ENCODE results near the gene TNFAIP8L3. TPM values are rescaled to one million over a fixed set of nuclear protein-coding genes. Genes with fewer than 3 reads are reported as not detected.

Gene TNFAIP8L3
- total and polyA plus RNA-seq, 9 of the 15 experiments (the other 6 are each of a cell fraction or from before 2014, with no cell fraction given): 0.13 TPM; not detected in 8

GRCh38 chr15:51133140-51133765 lies 38.5 kb upstream of the TNFAIP8L3 start:
- Histone ChIP-seq H3K9ac (ENCODE audit: insufficient read depth in 1 of 2, low read depth in 2 of 2, low read length in 2 of 2) (no peak overlapping the region), H3K36me3 (ENCODE audit: control insufficient read depth, insufficient read depth, low read length) (no peaks in the 10 kb centered on the region), H3K9me3 (replicated peaks; ENCODE audit: control insufficient read depth, insufficient read depth, low read depth, low read length) (no peaks in the 10 kb centered on the region), H3K27ac (ENCODE audit: extremely low read depth, low read depth, low read length) (no peak overlapping the region), H3K4me2 (ENCODE audit: insufficient read depth, low read length) (no peak overlapping the region), H4K20me1 (replicated peaks; ENCODE audit: control insufficient read depth, insufficient read depth, low read length) (peaks cover 14% of the 10 kb centered on the region), H3K9me1 (ENCODE audit: control insufficient read depth, insufficient read depth, low read length) (no peaks in the 10 kb centered on the region), H2AFZ (ENCODE audit: low read depth, low read length) (no peak overlapping the region), H3K27me3 (ENCODE audit: control insufficient read depth in 2 of 2, insufficient read depth in 2 of 2, low read length in 2 of 2) (peaks cover 0 to 17% of the 10 kb centered on the region in 2 experiments; a peak in 2 of 5 replicates), H3K4me3 (no peak overlapping the region), H3K4me1 (replicated peaks in 1 of 2; ENCODE audit: control insufficient read depth in 2 of 2, insufficient read depth in 2 of 2, low read length in 2 of 2) (peaks cover 0 to 3% of the 10 kb centered on the region in 2 experiments; a peak in 1 of 5 replicates), H3K79me2 (ENCODE audit: control insufficient read depth, insufficient read depth, low read length) (no peaks in the 10 kb centered on the region)
- FAIRE-seq: no peak
- in situ Hi-C loops (cut with MboI) (no loop called here), intact Hi-C loops (cut with micrococcal nuclease) (loop anchor here (1.0 kb wide), 1 partner anchor 59 kb away; no protein-coding TSS in a partner anchor)
- 19% methylated on average over 7 of the region's 7 CpGs for WGBS (ENCODE audit: insufficient coverage, low coverage, missing lambda C conversion rate)
- no peak for TF ChIP-seq SMAD1 (IDR thresholded peaks at IDR 0.05; ENCODE audit: low read depth, low read length, partially characterized antibody)
- no peak for TF ChIP-seq IRF2 (CRISPR knock-in tag; IDR thresholded peaks at IDR 0.05)
- TF ChIP-seq STAG1 (CRISPR knock-in tag; IDR thresholded peaks at IDR 0.05; ENCODE audit: borderline replicate concordance): no peak
- TF ChIP-seq PRMT5 (CRISPR knock-in tag; IDR thresholded peaks at IDR 0.05): no peak
- no peak for TF ChIP-seq ZNF232 (CRISPR knock-in tag; IDR thresholded peaks at IDR 0.05)
- TF ChIP-seq GTF2E2 (tag; IDR thresholded peaks at IDR 0.05): no peak
- no peak for TF ChIP-seq ZNF274 (IDR thresholded peaks at IDR 0.05; ENCODE audit: borderline replicate concordance, low read depth, low read length)
- no peak for TF ChIP-seq ZNF263 (CRISPR knock-in tag; IDR thresholded peaks at IDR 0.05; ENCODE audit: borderline replicate concordance)
- no peak for TF ChIP-seq ZNF696 (CRISPR knock-in tag; conservative IDR thresholded peaks at IDR 0.05)
- no peak for TF ChIP-seq L3MBTL2 (IDR thresholded peaks at IDR 0.05)
- TF ChIP-seq SMAD4 (CRISPR knock-in tag; conservative IDR thresholded peaks at IDR 0.05): no peak
- no peak for TF ChIP-seq DNMT1 (IDR thresholded peaks at IDR 0.05)
- no peak for TF ChIP-seq DACH1 (IDR thresholded peaks at IDR 0.05; ENCODE audit: partially characterized antibody)
- no peak for TF ChIP-seq HDGF (IDR thresholded peaks at IDR 0.05)
- TF ChIP-seq U2AF2 (optimal IDR thresholded peaks at IDR 0.05; ENCODE audit: low read depth, low read length): no peak
- no peak for TF ChIP-seq HDAC1 (IDR thresholded peaks at IDR 0.05)
- no peak for TF ChIP-seq YBX1 (IDR thresholded peaks at IDR 0.05)
- TF ChIP-seq SRSF3 (IDR thresholded peaks at IDR 0.05; ENCODE audit: insufficient read depth, low read length): no peak
- no peak for TF ChIP-seq NFYB (IDR thresholded peaks at IDR 0.05; ENCODE audit: extremely low read depth, insufficient read length)
- no peak for ATAC-seq
- CTCF ChIA-PET (ENCODE audit: low intra/inter-chr PET ratio): interaction anchor here (0.6 to 2.4 kb wide), 4 partner anchors 29 to 113 kb away, joined by 3 to 14 read pairs (median 6); no protein-coding TSS in a partner anchor
- BruUV-seq (replicated peaks): no TSS peak
- POLR2A ChIA-PET: interaction anchor here (1.0 kb wide), 1 partner anchor 21 kb away, joined by 4 read pairs; no protein-coding TSS in a partner anchor
- no peak for DNase-seq (ENCODE audit: extremely low read depth in 1 of 4, low spot score in 3 of 4)

All from K562 (cell line).